Esophagus muscularis mucosa (tissue), 4 donors: ENCODE results near the gene KIF23. TPM values are rescaled to one million over a fixed set of nuclear protein-coding genes. Genes with fewer than 3 reads are reported as not detected.

Experiments used
- DNase-seq: peaks from one replicate; pipeline ENCODE4 v3.0.0-alpha.2; 2017; ENCODE audit errors: extremely low spot score
- H3K27ac ChIP-seq, 4 donors: fragments of 200-600 bp; sonication (generic); replicated peaks in 1 of 4; 1 replicate in 3 of 4; 2 replicates in 1 of 4; pipeline ENCODE4 v1.5.1; 2016 to 2019; ENCODE audit warnings: mild to moderate bottlenecking in 1 of 4
- H3K27me3 ChIP-seq, 4 donors: fragments of 200-600 bp; sonication (generic); one replicate each; pipeline versions ENCODE4 v1.5.1 to v1.6.0; 2016 to 2019
- H3K36me3 ChIP-seq, 4 donors: fragments of 200-600 bp; sonication (generic); one replicate each; pipeline ENCODE4 v1.5.1; 2016 to 2019
- H3K4me1 ChIP-seq, 4 donors: fragments of 200-600 bp; sonication (generic); one replicate each; pipeline ENCODE4 v1.5.1; 2016 to 2019
- H3K4me3 ChIP-seq, 4 donors: fragments of 200-600 bp; sonication (generic); 1 replicate in 2 of 4; 2 replicates in 2 of 4; pipeline ENCODE4 v1.5.1; 2016 to 2019; ENCODE audit warnings: mild to moderate bottlenecking in 4 of 4, moderate library complexity in 1 of 4
- H3K9me3 ChIP-seq, 4 donors: fragments of 200-600 bp; sonication (generic); 1 replicate in 3 of 4; 2 replicates in 1 of 4; pipeline ENCODE4 v1.5.1; 2016 to 2019
- CTCF ChIP-seq, 3 experiments: fragments of 200-600 bp in 2 of 3; fragments of 450-650 bp in 1 of 3; sonication (generic) in 2 of 3; IDR thresholded peaks; one replicate each; pipeline ENCODE4 v1.5.1; 2017 to 2019; ENCODE audit warnings: antibody characterized with exemption in 3 of 3, mild to moderate bottlenecking in 2 of 3, moderate library complexity in 1 of 3
- EP300 ChIP-seq: sonication (generic); formaldehyde crosslinking; IDR thresholded peaks from one replicate; pipeline ENCODE4 v1.6.1; 2017; ENCODE audit warnings: antibody characterized with exemption
- POLR2A ChIP-seq: fragments of 450-650 bp; IDR thresholded peaks from one replicate; pipeline ENCODE4 v1.6.1; 2017; ENCODE audit warnings: antibody characterized with exemption, moderate library complexity, mild to moderate bottlenecking, low read depth
- POLR2AphosphoS5 ChIP-seq, 2 donors: sonication (generic); formaldehyde crosslinking; IDR thresholded peaks; one replicate each; pipeline ENCODE4 v1.6.1; 2017; ENCODE audit warnings: antibody characterized with exemption in 2 of 2
- whole genome bisulfite sequencing: methylation state at CpG from one replicate; pipeline ENCODE4 v1.1.5; 2018; 5-methylcytosine and 5-hydroxymethylcytosine counted together
- intact Hi-C: fragments of 100-400 bp; cut with DNase I; formaldehyde crosslinking; loops from one replicate; pipeline ENCODE4 v1.15.1; 2023
- total RNA-seq, 4 donors: library from RNA; depleted of rRNA; stranded (reverse); fragments of >200 nt; gene quantifications; one replicate each; pipeline versions ENCODE4 v1.1.0 to v1.2.1, GENCODE V29; 2016

The KIF23 gene
- total RNA-seq, 4 donors from 2014 or later: 1.7 to 7.1 (median 4.9) TPM

GRCh38 chr15:69478259-69478781, 64.2 kb downstream of the KIF23 start:
- TF ChIP-seq CTCF (IDR thresholded peaks at IDR 0.05) (peak; percentile 58 to 77 (median 72)), EP300 (no peak)
- intact Hi-C loops: loop anchor here (10.0 kb wide), 1 partner anchor 886 kb away; no protein-coding TSS in a partner anchor
- H3K36me3 ChIP-seq: no peaks in the 10 kb centered on the region
- H3K4me3 ChIP-seq: no peak overlapping the region
- DNase-seq: no peak
- H3K27ac ChIP-seq: no peak overlapping the region
- peaks cover 0 to 3% (median 0%) of the 10 kb centered on the region in 4 donors for H3K27me3 ChIP-seq
- WGBS: 42% methylated on average over 10 of the region's 13 CpGs
- H3K9me3 ChIP-seq: no peaks in the 10 kb centered on the region
- H3K4me1 ChIP-seq: peaks cover 0 to 10% (median 3%) of the 10 kb centered on the region in 4 donors

GRCh38 chr15:69479081-69479480, 64.9 kb downstream of the KIF23 start:
- WGBS: 100% methylated on average over 3 of the region's 4 CpGs
- Histone ChIP-seq H3K27ac (no peak overlapping the region), H3K4me1 (peaks cover 0 to 10% (median 3%) of the 10 kb centered on the region in 4 donors), H3K36me3 (no peaks in the 10 kb centered on the region), H3K27me3 (peaks cover 0 to 3% (median 0%) of the 10 kb centered on the region in 4 donors), H3K9me3 (no peaks in the 10 kb centered on the region), H3K4me3 (no peak overlapping the region)
- TF ChIP-seq POLR2A (no peak), POLR2AphosphoS5 (IDR thresholded peaks at IDR 0.05) (no peak)
- DNase-seq: no peak
- intact Hi-C loops: loop anchor here (10.0 kb wide), 1 partner anchor 886 kb away; no protein-coding TSS in a partner anchor

- DNase-seq: no peak
- Histone ChIP-seq H3K27ac (no peak overlapping the region), H3K9me3 (no peaks in the 10 kb centered on the region), H3K27me3 (peaks cover 0 to 3% (median 0%) of the 10 kb centered on the region in 4 donors), H3K4me3 (no peak overlapping the region), H3K4me1 (peaks cover 0 to 10% (median 3%) of the 10 kb centered on the region in 4 donors), H3K36me3 (no peaks in the 10 kb centered on the region)
- 100% methylated on average over 2 of the region's 2 CpGs for WGBS
- intact Hi-C loops: loop anchor here (10.0 kb wide), 1 partner anchor 885 kb away; no protein-coding TSS in a partner anchor
- TF ChIP-seq POLR2A: no peak
Observed at GRCh38 chr15:69479971-69480370, 65.8 kb downstream of the KIF23 start.

GRCh38 chr15:69480932-69481331, 66.8 kb downstream of the KIF23 start:
- H3K9me3 ChIP-seq: no peaks in the 10 kb centered on the region
- H3K27me3 ChIP-seq: peaks cover 0 to 3% (median 0%) of the 10 kb centered on the region in 4 donors
- TF ChIP-seq POLR2AphosphoS5 (IDR thresholded peaks at IDR 0.05) (no peak), EP300 (no peak), POLR2A (no peak), CTCF (IDR thresholded peaks at IDR 0.05) (no peak)
- intact Hi-C loops: no loop called here
- 83% methylated on average over 3 of the region's 3 CpGs for WGBS
- H3K36me3 ChIP-seq: no peaks in the 10 kb centered on the region
- no peak overlapping the region for H3K27ac ChIP-seq
- DNase-seq: no peak
- no peak overlapping the region for H3K4me3 ChIP-seq
- H3K4me1 ChIP-seq: peaks cover 0 to 7% (median 3%) of the 10 kb centered on the region in 4 donors

GRCh38 chr15:69482686-69483256, 68.6 kb downstream of the KIF23 start:
- H3K9me3 ChIP-seq: no peaks in the 10 kb centered on the region
- H3K27me3 ChIP-seq: no peaks in the 10 kb centered on the region
- H3K4me1 ChIP-seq: peaks cover 0 to 6% (median 3%) of the 10 kb centered on the region in 4 donors
- no peaks in the 10 kb centered on the region for H3K36me3 ChIP-seq
- no peak for TF ChIP-seq POLR2AphosphoS5 (IDR thresholded peaks at IDR 0.05)
- no peak for TF ChIP-seq EP300
- no peak for TF ChIP-seq CTCF (IDR thresholded peaks at IDR 0.05)
- TF ChIP-seq POLR2A: no peak
- WGBS: 96% methylated on average over 3 of the region's 4 CpGs
- H3K27ac ChIP-seq: no peak overlapping the region
- no peak overlapping the region for H3K4me3 ChIP-seq
- intact Hi-C loops: no loop called here
- no peak for DNase-seq
